Daoy (cell line): ENCODE results near the gene MITF. TPM values are rescaled to one million over a fixed set of nuclear protein-coding genes. Genes with fewer than 3 reads are reported as not detected.
"Not testable (repeated sequence)": the region's sequence is repeated elsewhere in the genome, so short reads cannot be mapped to it uniquely, and the experiment has no call there.

Source experiments
- DNase-seq: peaks from one replicate; pipeline ENCODE4 v3.0.0-alpha.2; 2015; ENCODE audit warnings: low read depth
- total RNA-seq: library from RNA; depleted of rRNA; stranded (reverse); fragments of >200 nt; shearing (Covaris generic); gene quantifications from 2 replicates; pipeline ENCODE4 v1.2.3, GENCODE V29; 2014

Gene MITF
- total RNA-seq, 1 experiment from 2014 or later, result 3.6 TPM

- DNase-seq, result peak; percentile 5
These were observed 133.6 kb downstream of the MITF start for GRCh38 chr3:69872783-69873378.

GRCh38 chr3:69876073-69876472 lies 136.8 kb downstream of the MITF start:
- DNase-seq, result no peak

DNA sequence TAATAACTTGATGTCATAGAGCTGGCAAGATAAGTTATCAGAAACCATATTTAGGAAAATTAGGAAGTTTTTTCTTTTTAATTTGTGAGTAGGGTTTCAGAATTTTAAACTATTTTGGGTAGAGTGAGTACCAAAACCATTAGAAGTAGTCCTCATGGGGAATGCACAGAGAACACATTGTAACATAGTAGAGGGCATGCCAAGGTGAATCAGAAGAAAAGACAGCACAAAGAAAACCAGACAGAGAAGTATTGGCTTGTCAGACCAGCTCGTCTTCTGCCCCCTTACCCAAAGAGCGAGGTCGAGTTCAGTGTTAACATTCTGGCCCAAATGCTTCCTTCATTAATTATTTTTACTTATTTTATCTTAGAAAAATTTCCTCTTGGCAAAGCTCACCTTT lies 139.0 kb downstream of the MITF start:
- no peak for DNase-seq

DNA sequence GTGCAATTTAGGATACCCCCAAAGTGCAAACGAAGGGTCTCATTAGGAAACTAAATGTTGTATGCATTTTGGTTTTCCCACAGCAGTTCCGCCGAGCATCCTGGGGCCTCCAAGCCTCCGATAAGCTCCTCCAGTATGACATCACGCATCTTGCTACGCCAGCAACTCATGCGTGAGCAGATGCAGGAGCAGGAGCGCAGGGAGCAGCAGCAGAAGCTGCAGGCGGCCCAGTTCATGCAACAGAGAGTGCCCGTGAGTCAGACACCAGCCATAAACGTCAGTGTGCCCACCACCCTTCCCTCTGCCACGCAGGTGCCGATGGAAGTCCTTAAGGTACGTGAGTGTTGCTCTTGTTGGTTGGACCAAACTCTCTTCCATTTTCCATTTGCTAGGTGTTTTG lies 139.8 kb downstream of the MITF start:
- DNase-seq, result no peak

DNA sequence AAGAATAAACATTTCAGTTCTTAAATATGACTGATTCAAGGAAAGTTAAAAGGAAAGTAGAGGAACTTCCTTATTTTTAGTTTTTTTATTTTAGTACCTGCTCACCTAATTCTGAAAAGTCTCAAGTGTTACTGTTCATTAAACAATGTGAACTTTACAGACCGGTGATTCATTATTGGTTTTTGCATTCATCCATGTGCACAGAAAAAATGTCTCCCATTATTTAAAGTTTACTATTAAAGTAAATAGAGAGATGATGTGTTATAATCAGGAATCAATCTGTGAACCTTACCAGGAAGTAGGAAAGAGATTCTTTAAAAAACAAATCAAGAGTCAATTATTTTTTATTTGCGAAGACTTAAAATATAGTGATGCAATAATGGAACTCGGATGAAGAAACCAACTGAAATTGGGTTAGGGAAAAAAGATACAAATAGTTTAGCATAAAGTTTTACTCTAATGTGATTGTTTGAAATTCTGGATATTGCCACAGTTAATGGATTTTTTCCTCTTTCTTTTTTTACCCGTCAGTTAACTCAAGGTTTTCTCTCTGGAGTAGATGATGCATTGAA lies 140.9 kb downstream of the MITF start:
- no peak for DNase-seq

- DNase-seq, result no peak
These were observed 141.8 kb downstream of the MITF start for GRCh38 chr3:69881051-69881450.

GRCh38 chr3:69881756-69882428 lies 142.6 kb downstream of the MITF start:
- no peak for DNase-seq

DNA sequence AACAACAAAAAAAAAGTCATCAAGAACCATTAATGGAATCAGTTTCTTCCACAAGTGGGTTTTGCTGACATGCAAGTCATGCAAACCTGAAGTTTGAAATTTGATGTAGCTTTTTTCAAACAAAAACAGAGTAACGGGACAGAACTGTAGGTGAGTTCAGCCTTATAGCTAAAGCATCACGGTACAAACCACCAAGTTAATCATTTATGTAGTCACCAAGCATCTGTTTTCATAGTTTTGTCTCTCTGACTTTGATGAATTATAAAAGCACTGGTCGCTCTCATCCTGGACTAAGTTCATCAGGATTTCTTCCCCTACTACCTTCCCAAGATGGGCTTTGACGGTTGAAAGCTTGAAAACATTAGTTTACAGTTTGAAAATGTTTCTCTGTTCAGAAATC lies 143.3 kb downstream of the MITF start:
- no peak for DNase-seq

DNA sequence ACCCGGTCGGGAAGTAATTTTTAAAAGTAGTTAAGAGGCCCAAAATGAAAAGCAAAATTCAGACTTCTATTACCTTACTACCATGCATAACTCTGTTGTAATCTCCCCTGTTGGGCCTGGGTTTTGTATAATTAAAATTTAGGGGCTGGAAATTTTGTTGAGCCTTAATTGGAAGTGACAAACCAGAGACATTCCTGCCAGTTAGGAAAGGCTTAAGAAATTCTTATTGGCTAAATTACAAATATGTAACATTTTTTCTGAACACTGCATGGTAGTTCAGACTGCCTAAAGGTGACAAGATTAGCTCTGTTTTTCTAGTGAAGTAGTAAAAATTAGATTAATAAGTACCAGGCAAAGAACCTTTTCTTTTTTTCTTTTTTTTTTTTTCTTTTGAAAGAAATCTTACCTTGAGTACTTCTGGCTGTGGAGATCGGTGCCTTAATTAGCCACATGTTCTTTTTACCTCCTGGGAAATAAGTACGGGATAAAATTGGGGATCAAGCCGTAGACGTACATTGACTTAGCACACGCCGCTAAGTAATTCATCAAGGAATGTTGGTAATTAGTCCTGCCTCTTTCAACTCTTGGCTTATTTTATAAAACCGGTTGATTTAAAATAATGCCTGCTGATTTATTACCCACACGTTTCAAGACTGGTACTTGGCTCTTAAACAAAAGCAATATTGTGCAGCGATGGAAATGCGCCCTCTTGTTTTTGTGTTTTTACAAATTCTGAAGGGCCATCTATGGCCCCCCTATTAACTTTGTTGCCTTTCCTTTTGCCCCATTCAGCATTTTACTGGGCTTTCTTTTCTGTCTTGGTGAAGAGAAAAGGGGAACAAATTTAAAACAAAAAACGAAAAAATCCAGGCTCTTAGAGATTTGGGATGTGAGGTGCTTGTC lies 149.0 kb downstream of the MITF start:
- no peak for DNase-seq

DNA sequence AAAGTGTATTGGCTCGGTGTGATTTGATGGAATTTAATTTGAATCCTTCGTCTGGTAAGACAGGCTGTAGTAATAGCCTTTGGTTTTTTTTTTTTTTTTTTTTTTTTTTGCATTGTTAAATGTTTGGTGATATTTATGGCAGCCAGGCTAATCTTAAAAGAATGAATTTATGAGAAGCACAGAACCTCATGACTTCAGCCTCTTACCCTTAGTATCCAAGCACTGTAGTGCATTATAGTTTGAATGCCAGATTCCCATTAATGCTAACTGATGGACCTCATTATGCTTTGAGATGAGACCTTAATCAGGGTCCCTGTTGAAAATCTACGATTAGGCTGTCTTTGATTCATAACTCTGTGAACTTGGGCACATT lies 149.7 kb downstream of the MITF start:
- DNase-seq, result no peak

DNA sequence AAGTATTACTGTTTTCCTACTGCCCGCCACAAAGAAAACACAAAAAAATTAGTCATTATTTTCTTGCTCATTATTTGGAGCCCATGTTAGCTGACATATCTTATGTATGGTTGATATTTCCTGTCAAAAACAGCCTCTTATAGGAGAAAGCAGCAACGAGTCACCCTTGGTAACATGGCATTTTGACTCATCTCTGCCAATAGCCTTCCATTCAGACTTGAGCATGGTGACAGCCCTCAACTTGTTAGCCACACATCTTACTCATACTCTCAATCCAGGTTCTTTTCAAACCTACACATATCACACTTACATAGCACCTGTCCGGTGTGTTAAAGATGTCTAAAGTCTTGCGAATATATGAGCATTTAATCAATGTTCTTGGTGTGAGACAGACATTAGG lies 150.8 kb downstream of the MITF start:
- peak; percentile 56 for DNase-seq

- DNase-seq, result no peak
These were observed 151.4 kb downstream of the MITF start for GRCh38 chr3:69890691-69891090.

DNA sequence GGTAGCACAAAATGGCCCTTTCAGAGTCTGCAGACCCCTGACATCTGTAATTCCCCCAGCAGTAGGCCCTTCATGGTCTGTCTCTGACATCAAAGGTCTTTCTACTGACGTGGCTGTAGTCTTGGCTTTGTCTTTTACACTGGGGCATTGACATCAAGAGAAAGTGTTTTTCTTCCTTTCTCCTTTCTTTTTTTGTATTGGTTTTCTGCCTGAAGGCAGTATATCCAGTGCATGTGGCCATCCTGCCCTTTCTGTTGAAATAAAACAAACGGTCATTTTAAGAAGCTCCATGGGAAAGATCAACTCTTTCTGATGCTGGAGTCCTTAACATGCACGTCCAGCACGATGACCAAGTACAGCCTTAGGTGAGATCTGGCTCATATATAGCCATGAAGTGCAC lies 153.4 kb downstream of the MITF start:
- no peak for DNase-seq

DNA sequence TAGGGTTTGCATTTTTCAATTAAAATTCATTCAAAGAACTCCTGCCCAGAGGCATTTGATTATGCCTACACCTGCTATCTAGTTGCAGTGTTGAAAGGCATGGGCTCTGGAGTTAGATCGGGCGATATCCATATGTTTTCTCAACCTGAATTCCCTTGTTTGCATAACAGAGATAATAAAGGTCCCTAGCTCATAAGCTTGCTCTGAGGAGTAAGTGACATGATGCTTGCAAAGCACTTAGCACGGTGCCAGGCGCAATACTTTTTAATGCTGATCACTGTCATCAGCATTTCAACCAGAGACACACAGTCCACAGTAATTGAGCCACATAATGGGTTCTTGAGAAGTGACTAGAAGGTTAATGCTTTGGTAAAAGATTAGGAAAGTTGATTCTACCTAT lies 154.0 kb downstream of the MITF start:
- DNase-seq, result no peak

- DNase-seq, result no peak
These were observed 156.8 kb downstream of the MITF start for GRCh38 chr3:69896095-69896494.

- DNase-seq, result no peak
These were observed 161.1 kb downstream of the MITF start for GRCh38 chr3:69900331-69900730.

DNA sequence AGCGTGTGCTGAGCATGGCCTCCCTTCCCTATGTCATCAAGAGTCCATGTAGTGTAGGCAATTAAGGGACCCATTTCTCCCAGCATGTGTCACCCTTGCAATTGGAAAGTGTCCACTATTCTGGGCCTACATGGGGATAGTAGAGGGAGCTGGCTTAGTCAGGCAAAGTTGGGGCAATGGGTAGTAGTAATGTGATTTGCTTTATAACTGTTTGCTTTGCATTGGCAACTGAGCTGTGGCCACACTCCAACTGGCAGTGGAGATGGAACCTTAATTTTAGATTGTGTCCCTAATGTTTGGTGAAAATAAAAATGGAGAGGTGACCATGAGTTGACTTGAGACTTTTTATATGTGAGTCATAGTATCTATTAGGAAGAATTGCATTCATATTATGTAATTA lies 162.5 kb downstream of the MITF start:
- no peak for DNase-seq

GRCh38 chr3:69902386-69902785 lies 163.1 kb downstream of the MITF start:
- DNase-seq, result no peak

GRCh38 chr3:69906351-69906966 lies 167.2 kb downstream of the MITF start:
- DNase-seq, result no peak

- no peak for DNase-seq
These were observed 168.3 kb downstream of the MITF start for GRCh38 chr3:69907554-69907953.

DNA sequence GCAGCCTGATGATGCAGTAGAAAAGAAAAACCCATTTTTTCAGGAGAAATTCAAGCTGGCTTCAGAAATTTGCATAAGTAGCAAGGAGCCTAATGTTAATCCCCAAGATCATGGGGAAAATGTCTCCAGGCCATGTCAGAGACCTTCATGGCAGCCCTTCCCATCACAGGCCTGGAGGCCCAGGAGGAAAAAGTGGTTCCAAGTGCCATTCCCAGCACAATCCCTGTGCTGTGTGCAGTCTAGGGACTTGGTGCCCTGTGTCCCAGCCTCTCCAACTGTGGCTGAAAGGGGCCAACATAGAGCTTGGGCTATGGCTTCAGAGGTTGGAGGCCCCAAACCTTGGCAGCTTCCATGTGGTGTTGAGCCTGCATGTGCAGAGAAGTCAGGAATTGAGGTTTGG lies 170.6 kb downstream of the MITF start:
- not testable (repeated sequence) for DNase-seq

DNA sequence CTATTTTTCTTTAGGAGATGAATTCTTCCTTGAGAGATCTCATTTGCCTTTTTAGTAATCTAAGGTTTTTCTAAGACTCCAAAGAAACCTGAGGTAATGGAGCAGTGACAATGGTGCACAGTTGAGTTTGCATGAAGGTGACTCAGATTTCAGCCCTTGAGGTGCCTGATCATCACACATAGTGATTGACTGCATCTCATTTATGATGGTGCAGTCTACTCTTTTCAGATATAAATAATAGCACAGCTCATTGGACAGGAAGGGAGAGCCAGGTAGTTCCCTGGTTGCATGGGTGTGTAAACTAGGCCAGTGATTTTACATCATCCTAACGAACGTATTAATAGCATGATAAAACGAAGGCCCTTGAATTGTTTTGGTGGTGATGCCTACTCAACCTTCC lies 174.2 kb downstream of the MITF start:
- DNase-seq, result no peak
